Activated T-helper 17 cell treated with anti-CD3 and anti-CD28 coated beads, Interleukin-2, amount 50 U/mL, for 72 hours (primary cell): Measurements from ENCODE around the gene ANKEF1. TPM values are rescaled to one million over a fixed set of nuclear protein-coding genes. Genes with fewer than 3 reads are reported as not detected.

Source experiments
- ATAC-seq: fragments of 150-1000 bp; cut with Tn5 transposase; replicated peaks from 2 replicates; pipeline ENCODE4 v1.10.0; 2021; ENCODE audit warnings: mild to moderate bottlenecking, moderate library complexity
- H3K27ac Mint-ChIP-seq: one replicate; pipeline ENCODE4 v1.8.0; 2022; ENCODE audit warnings: mixed read lengths
- H3K27me3 Mint-ChIP-seq: one replicate; pipeline ENCODE4 v1.8.0; 2022; ENCODE audit warnings: mixed read lengths
- H3K36me3 Mint-ChIP-seq: one replicate; pipeline ENCODE4 v1.8.0; 2022; ENCODE audit warnings: low read depth, mild to moderate bottlenecking, mixed read lengths
- H3K4me1 Mint-ChIP-seq: one replicate; pipeline ENCODE4 v1.8.0; 2022; ENCODE audit warnings: mixed read lengths
- H3K4me3 Mint-ChIP-seq: one replicate; pipeline ENCODE4 v1.8.0; 2022; ENCODE audit warnings: mild to moderate bottlenecking, mixed read lengths
- H3K9me3 Mint-ChIP-seq: one replicate; pipeline ENCODE4 v1.8.0; 2022; ENCODE audit warnings: mixed read lengths
- total RNA-seq, 2 donors: library from RNA; stranded (reverse); gene quantifications; one replicate each; pipeline ENCODE4 v1.2.3, GENCODE V29; 2022

The ANKEF1 gene
- 1 to 10 TPM; 1.2 to 2.4 TPM for total RNA-seq

GRCh38 chr20:10034717-10035571 lies at the start of gene ANKEF1:
ANKEF1 (plus strand) TSS chr20:10034987; CDS start chr20:10038302, 3,315 bp downstream.
- H3K27me3 Mint-ChIP-seq: peaks cover 5% of the 10 kb centered on the region
- H3K4me3 Mint-ChIP-seq: peak within 1 kb of the TSS; percentile 46
- ATAC-seq: peak; percentile 88
- H3K27ac Mint-ChIP-seq: no peak within 1 kb of the TSS
- H3K9me3 Mint-ChIP-seq: no peaks in the 10 kb centered on the region
- peaks cover 12% of the 10 kb centered on the region for H3K36me3 Mint-ChIP-seq
- H3K4me1 Mint-ChIP-seq: no peaks in the 10 kb centered on the region

GRCh38 chr20:9985281-9985680 lies 49.5 kb upstream of the ANKEF1 start:
- H3K27ac Mint-ChIP-seq: no peak overlapping the region
- no peaks in the 10 kb centered on the region for H3K9me3 Mint-ChIP-seq
- H3K36me3 Mint-ChIP-seq: no peaks in the 10 kb centered on the region
- H3K27me3 Mint-ChIP-seq: peaks cover 15% of the 10 kb centered on the region
- no peak overlapping the region for H3K4me3 Mint-ChIP-seq
- ATAC-seq: no peak
- no peaks in the 10 kb centered on the region for H3K4me1 Mint-ChIP-seq

GRCh38 chr20:9985773-9986172 lies 49.0 kb upstream of the ANKEF1 start:
- H3K27ac Mint-ChIP-seq: no peak overlapping the region
- H3K4me1 Mint-ChIP-seq: no peaks in the 10 kb centered on the region
- H3K9me3 Mint-ChIP-seq: no peaks in the 10 kb centered on the region
- no peak overlapping the region for H3K4me3 Mint-ChIP-seq
- no peak for ATAC-seq
- H3K36me3 Mint-ChIP-seq: no peaks in the 10 kb centered on the region
- peaks cover 15% of the 10 kb centered on the region for H3K27me3 Mint-ChIP-seq

- H3K27ac Mint-ChIP-seq: no peak overlapping the region
Measured at GRCh38 chr20:9989066-9989724, 45.6 kb upstream of the ANKEF1 start.

GRCh38 chr20:9993137-9993536 lies 41.6 kb upstream of the ANKEF1 start:
- Mint-ChIP-seq H3K27ac (no peak overlapping the region), H3K27me3 (peaks cover 10% of the 10 kb centered on the region), H3K4me3 (no peak overlapping the region), H3K36me3 (no peaks in the 10 kb centered on the region), H3K4me1 (no peaks in the 10 kb centered on the region), H3K9me3 (peaks cover 4% of the 10 kb centered on the region)
- ATAC-seq: no peak

More at GRCh38 chr20:9989066-9989724, 45.6 kb upstream of the ANKEF1 start:
- Mint-ChIP-seq H3K9me3 (no peaks in the 10 kb centered on the region), H3K4me1 (no peaks in the 10 kb centered on the region), H3K27me3 (peaks cover 15% of the 10 kb centered on the region), H3K4me3 (no peak overlapping the region), H3K36me3 (no peaks in the 10 kb centered on the region)
- ATAC-seq: no peak

- Mint-ChIP-seq H3K4me3 (no peak overlapping the region), H3K4me1 (no peaks in the 10 kb centered on the region), H3K36me3 (no peaks in the 10 kb centered on the region), H3K27ac (no peak overlapping the region), H3K27me3 (peaks cover 3% of the 10 kb centered on the region), H3K9me3 (peaks cover 4% of the 10 kb centered on the region)
- ATAC-seq: no peak
Measured at GRCh38 chr20:9994676-9995075, 40.1 kb upstream of the ANKEF1 start.

- no peaks in the 10 kb centered on the region for H3K4me1 Mint-ChIP-seq
- no peaks in the 10 kb centered on the region for H3K36me3 Mint-ChIP-seq
- no peak for ATAC-seq
- H3K4me3 Mint-ChIP-seq: no peak overlapping the region
- no peaks in the 10 kb centered on the region for H3K27me3 Mint-ChIP-seq
- H3K27ac Mint-ChIP-seq: no peak overlapping the region
- peaks cover 4% of the 10 kb centered on the region for H3K9me3 Mint-ChIP-seq
Measured at GRCh38 chr20:9995510-9996272, 39.1 kb upstream of the ANKEF1 start.

- peaks cover 4% of the 10 kb centered on the region for H3K9me3 Mint-ChIP-seq
- H3K27me3 Mint-ChIP-seq: no peaks in the 10 kb centered on the region
- no peak overlapping the region for H3K4me3 Mint-ChIP-seq
- no peak for ATAC-seq
- H3K27ac Mint-ChIP-seq: no peak overlapping the region
- H3K36me3 Mint-ChIP-seq: no peaks in the 10 kb centered on the region
- H3K4me1 Mint-ChIP-seq: no peaks in the 10 kb centered on the region
Measured at GRCh38 chr20:9996944-9997343, 37.8 kb upstream of the ANKEF1 start.

- no peak for ATAC-seq
- H3K9me3 Mint-ChIP-seq: peaks cover 2% of the 10 kb centered on the region
- H3K36me3 Mint-ChIP-seq: no peaks in the 10 kb centered on the region
- H3K4me1 Mint-ChIP-seq: no peaks in the 10 kb centered on the region
- no peak overlapping the region for H3K27ac Mint-ChIP-seq
- no peaks in the 10 kb centered on the region for H3K27me3 Mint-ChIP-seq
- no peak overlapping the region for H3K4me3 Mint-ChIP-seq
Measured at GRCh38 chr20:9999645-10000044, 35.1 kb upstream of the ANKEF1 start.

GRCh38 chr20:10002866-10003265 lies 31.9 kb upstream of the ANKEF1 start:
- Mint-ChIP-seq H3K9me3 (no peaks in the 10 kb centered on the region), H3K27ac (no peak overlapping the region), H3K36me3 (no peaks in the 10 kb centered on the region), H3K27me3 (peaks cover 9% of the 10 kb centered on the region), H3K4me1 (no peaks in the 10 kb centered on the region), H3K4me3 (no peak overlapping the region)
- ATAC-seq: no peak

- Mint-ChIP-seq H3K4me1 (no peaks in the 10 kb centered on the region), H3K4me3 (no peak overlapping the region), H3K27me3 (peaks cover 15% of the 10 kb centered on the region), H3K36me3 (no peaks in the 10 kb centered on the region), H3K9me3 (no peaks in the 10 kb centered on the region), H3K27ac (no peak overlapping the region)
- no peak for ATAC-seq
Measured at GRCh38 chr20:10004900-10005299, 29.9 kb upstream of the ANKEF1 start.

GRCh38 chr20:10005885-10006284 lies 28.9 kb upstream of the ANKEF1 start:
- no peaks in the 10 kb centered on the region for H3K36me3 Mint-ChIP-seq
- H3K27ac Mint-ChIP-seq: no peak overlapping the region
- H3K4me1 Mint-ChIP-seq: no peaks in the 10 kb centered on the region
- no peak overlapping the region for H3K4me3 Mint-ChIP-seq
- no peaks in the 10 kb centered on the region for H3K9me3 Mint-ChIP-seq
- no peak for ATAC-seq
- H3K27me3 Mint-ChIP-seq: peaks cover 20% of the 10 kb centered on the region

GRCh38 chr20:10006447-10007090 lies 28.2 kb upstream of the ANKEF1 start:
- H3K4me1 Mint-ChIP-seq: no peaks in the 10 kb centered on the region
- H3K36me3 Mint-ChIP-seq: no peaks in the 10 kb centered on the region
- H3K27me3 Mint-ChIP-seq: peaks cover 20% of the 10 kb centered on the region
- no peaks in the 10 kb centered on the region for H3K9me3 Mint-ChIP-seq
- no peak overlapping the region for H3K27ac Mint-ChIP-seq
- no peak for ATAC-seq
- H3K4me3 Mint-ChIP-seq: no peak overlapping the region

- Mint-ChIP-seq H3K4me3 (no peak overlapping the region), H3K27me3 (peaks cover 20% of the 10 kb centered on the region), H3K36me3 (no peaks in the 10 kb centered on the region), H3K27ac (no peak overlapping the region), H3K4me1 (no peaks in the 10 kb centered on the region), H3K9me3 (no peaks in the 10 kb centered on the region)
- ATAC-seq: no peak
Measured at GRCh38 chr20:10007158-10007557, 27.6 kb upstream of the ANKEF1 start.
